A549 (cell line): Measurements from ENCODE around the gene HDDC3. TPM values are rescaled to one million over a fixed set of nuclear protein-coding genes. Genes with fewer than 3 reads are reported as not detected.

Experiments used
- ATAC-seq, 2 experiments: fragments of 200-7000 bp in 1 of 2; fragments of >200 bp in 1 of 2; cut with Nextera tagmentation in 1 of 2; cut with Tn5 transposase in 1 of 2; 3 replicates each; pipeline versions ENCODE4 v1.8.0 to v1.9.1; 2018 to 2020; ENCODE audit warnings: mild to moderate bottlenecking in 1 of 2, moderate library complexity in 1 of 2
- CTCF ChIA-PET: fragments of 300-600 bp; sonication (Branson Sonifier 250); formaldehyde crosslinking; extraction: SDS; loops from one replicate; lab custom pipeline; 2021; ENCODE audit warnings: antibody characterized with exemption, inconsistent platforms; lab: Yijun Ruan, JAX
- POLR2A ChIA-PET: fragments of 350-600 bp; formaldehyde crosslinking; extraction: SDS; loops from one replicate; lab custom pipeline; 2021; ENCODE audit warnings: antibody characterized with exemption, inconsistent platforms; lab: Yijun Ruan, JAX
- DNase-seq, 2 experiments: peaks; one replicate each; pipeline versions ENCODE4 v3.0.0 to v3.0.0-alpha.2; 2011 to 2016; ENCODE audit warnings: low read depth in 1 of 2, low spot score in 1 of 2
- FAIRE-seq: peaks from 2 replicates; lab custom pipeline; 2011; peaks lifted over from hg19 to GRCh38; lab: Jason Lieb, UNC
- H3K27ac ChIP-seq, 2 experiments: fragments of >200 bp; sonication (Bioruptor Twin); formaldehyde crosslinking; 3 replicates each; pipeline ENCODE4 v1.5.1; 2016 to 2017
- H3K4me1 ChIP-seq: fragments of >200 bp; sonication (Bioruptor Twin); formaldehyde crosslinking; 3 replicates; pipeline ENCODE4 v1.6.1; 2016
- H3K4me2 ChIP-seq: fragments of >200 bp; sonication (Bioruptor Twin); formaldehyde crosslinking; 3 replicates; pipeline ENCODE4 v1.6.1; 2016
- H3K4me3 ChIP-seq: fragments of >200 bp; sonication (Bioruptor Twin); formaldehyde crosslinking; 3 replicates; pipeline ENCODE4 v1.5.1; 2016
- H3K9me3 ChIP-seq: fragments of >200 bp; sonication (Bioruptor Twin); formaldehyde crosslinking; 3 replicates; pipeline ENCODE4 v1.6.1; 2016
- BCL3 ChIP-seq: fragments of >200 bp; sonication (Bioruptor Twin); formaldehyde crosslinking; IDR thresholded peaks from 3 replicates; pipeline ENCODE4 v1.6.1; 2016
- CBX8 ChIP-seq: fragments of 200-600 bp; sonication (generic); IDR thresholded peaks from 2 replicates; pipeline ENCODE4 v1.6.1; 2016
- CEBPB ChIP-seq, 2 experiments: fragments of >200 bp in 1 of 2; sonication (Bioruptor Twin) in 1 of 2; formaldehyde crosslinking in 1 of 2; IDR thresholded peaks; 2 replicates each; pipeline ENCODE4 v1.6.1; 2012 to 2016
- CHD2 ChIP-seq: fragments of 150-350 bp; IDR thresholded peaks from 2 replicates; pipeline ENCODE4 v1.6.1; 2014; ENCODE audit warnings: low read length; ENCODE audit not compliant: partially characterized antibody
- CHD4 ChIP-seq: fragments of 200-600 bp; sonication (generic); IDR thresholded peaks from 2 replicates; pipeline ENCODE4 v1.6.1; 2016; ENCODE audit warnings: antibody characterized with exemption, mild to moderate bottlenecking, borderline replicate concordance
- EHF ChIP-seq: fragments of 250-450 bp; sonication (Bioruptor Pico); IDR thresholded peaks from 2 replicates; pipeline ENCODE4 v1.5.0; 2020; ENCODE audit warnings: mild to moderate bottlenecking
- EP300 ChIP-seq, 2 experiments: fragments of >200 bp; sonication (Bioruptor Twin); formaldehyde crosslinking; IDR thresholded peaks; 2 replicates in 1 of 2; 3 replicates in 1 of 2; pipeline ENCODE4 v1.6.1; 2016 to 2017
- HES2 ChIP-seq: fragments of >200 bp; sonication (Bioruptor Twin); formaldehyde crosslinking; IDR thresholded peaks from 2 replicates; pipeline ENCODE4 v1.6.1; 2016
- HMGXB4 ChIP-seq: fragments of 250-450 bp; sonication (Bioruptor Pico); IDR thresholded peaks from 2 replicates; pipeline ENCODE4 v1.5.0; 2021; ENCODE audit warnings: mild to moderate bottlenecking, moderate library complexity, borderline replicate concordance
- HOXA7 ChIP-seq: fragments of 250-450 bp; sonication (Bioruptor Pico); IDR thresholded peaks from 2 replicates; pipeline ENCODE4 v1.5.0; 2020; ENCODE audit warnings: mild to moderate bottlenecking, moderate library complexity
- HOXB5 ChIP-seq: fragments of 250-450 bp; sonication (Bioruptor Pico); IDR thresholded peaks from 2 replicates; pipeline ENCODE4 v1.5.0; 2020; ENCODE audit warnings: mild to moderate bottlenecking, moderate library complexity
- KDM5A ChIP-seq: fragments of 200-600 bp; sonication (generic); IDR thresholded peaks from 2 replicates; pipeline ENCODE4 v1.6.1; 2016; ENCODE audit warnings: antibody characterized with exemption, mild to moderate bottlenecking
- MAX ChIP-seq: IDR thresholded peaks from 2 replicates; pipeline ENCODE4 v1.6.1; 2012
- MAZ ChIP-seq: fragments of 150-350 bp; IDR thresholded peaks from 2 replicates; pipeline ENCODE4 v1.6.1; 2014; ENCODE audit warnings: antibody characterized with exemption, low read depth, low read length, borderline replicate concordance
- MYC ChIP-seq: IDR thresholded peaks from 2 replicates; pipeline ENCODE4 v1.6.1; 2012; ENCODE audit warnings: mild to moderate bottlenecking, inconsistent platforms, low read length, improper control_type of control experiment, borderline replicate concordance
- NPAS2 ChIP-seq: fragments of 250-450 bp; sonication (Bioruptor Pico); IDR thresholded peaks from 2 replicates; pipeline ENCODE4 v1.8.0; 2022; ENCODE audit warnings: mild to moderate bottlenecking, moderate library complexity, borderline replicate concordance
- PBX3 ChIP-seq: IDR thresholded peaks from 2 replicates; pipeline ENCODE4 v1.6.1; 2012
- RAD21 ChIP-seq, 2 experiments: fragments of >200 bp in 1 of 2; sonication (Bioruptor Twin) in 1 of 2; formaldehyde crosslinking in 1 of 2; IDR thresholded peaks in 1 of 2; conservative IDR thresholded peaks in 1 of 2; 2 replicates in 1 of 2; 3 replicates in 1 of 2; pipeline ENCODE4 v1.6.1; 2012 to 2018; ENCODE audit warnings: inconsistent platforms in 1 of 2
- RCOR1 ChIP-seq: fragments of 150-350 bp; IDR thresholded peaks from 2 replicates; pipeline ENCODE4 v1.6.1; 2014; ENCODE audit warnings: antibody characterized with exemption, low read length, low read depth
- REST ChIP-seq: fragments of 200-600 bp; sonication (generic); IDR thresholded peaks from 2 replicates; pipeline ENCODE4 v1.6.1; 2016; ENCODE audit warnings: antibody characterized with exemption, mild to moderate bottlenecking, moderate library complexity
- SMC3 ChIP-seq: fragments of >200 bp; sonication (Bioruptor Twin); formaldehyde crosslinking; IDR thresholded peaks from 3 replicates; pipeline ENCODE4 v1.6.1; 2018; ENCODE audit warnings: inconsistent platforms
- SREBF2 ChIP-seq: fragments of 450-650 bp; IDR thresholded peaks from 2 replicates; pipeline ENCODE4 v1.6.1; 2014; ENCODE audit warnings: mild to moderate bottlenecking, moderate library complexity
- TP53 ChIP-seq: fragments of 250-450 bp; sonication (Bioruptor Pico); IDR thresholded peaks from 2 replicates; pipeline ENCODE4 v1.5.0; 2021; ENCODE audit warnings: mild to moderate bottlenecking, moderate library complexity
- ZFP36 ChIP-seq: fragments of 450-650 bp; IDR thresholded peaks from 2 replicates; pipeline ENCODE4 v1.6.1; 2014; ENCODE audit warnings: borderline replicate concordance; ENCODE audit not compliant: partially characterized antibody
- ZNF302 ChIP-seq: fragments of 250-450 bp; sonication (Bioruptor Pico); IDR thresholded peaks from 2 replicates; pipeline ENCODE4 v1.9.0; 2021; ENCODE audit warnings: inconsistent platforms, mild to moderate bottlenecking, moderate library complexity
- ZSCAN20 ChIP-seq: fragments of 250-450 bp; sonication (Bioruptor Pico); IDR thresholded peaks from 2 replicates; pipeline ENCODE4 v1.8.0; 2022; ENCODE audit warnings: mild to moderate bottlenecking, moderate library complexity
- WGBS: methylation state at CpG from one replicate; pipeline ENCODE4 v1.1.6; 2017; ENCODE audit errors: missing lambda C conversion rate; 5-methylcytosine and 5-hydroxymethylcytosine counted together
- polyA plus RNA-seq, 4 experiments: library from polyadenylated mRNA; depleted of rRNA in 3 of 4; stranded (reverse); fragments of >200 nt; fragmentation: RNase III in 1 of 4; extraction: RNeasy Plus Mini Kit Qiagen cat#74134 plus additional on column Dnase treatment in 1 of 4; gene quantifications; 2 replicates in 3 of 4; 3 replicates in 1 of 4; pipeline ENCODE4 v1.2.3, GENCODE V29; 2011 to 2017

HDDC3 gene
- polyA plus RNA-seq, 2 of the 4 experiments (the other 2 are of a cell fraction) = 26.1 to 31.9 TPM

GRCh38 chr15:90912770-90913075 lies 19.6 kb downstream of the HDDC3 start (continued):
- no peak for TF ChIP-seq HMGXB4 (CRISPR knock-in tag)
- no peak for TF ChIP-seq MYC
- no peak for TF ChIP-seq TP53
- no peak for TF ChIP-seq HOXB5 (CRISPR knock-in tag)
- no peak for TF ChIP-seq CEBPB (IDR thresholded peaks at IDR 0.05)
- TF ChIP-seq CBX8 = no peak
- TF ChIP-seq ZSCAN20 (CRISPR knock-in tag) = no peak
- TF ChIP-seq REST = no peak
- TF ChIP-seq, all 56 proteins: peak for 0

GRCh38 chr15:90911906-90912769 lies 20.2 kb downstream of the HDDC3 start:
- H3K27ac ChIP-seq = no peak overlapping the region
- no peak overlapping the region for H3K4me3 ChIP-seq
- ChIA-PET POLR2A (no interaction called here), CTCF (interaction anchor here (3.4 to 9.2 kb wide), 4 partner anchors 9 to 26 kb away, joined by 24 to 83 read pairs (median 34); partner anchors contain the start of genes HDDC3, MAN2A2 and UNC45A)
- FAIRE-seq (no peak), ATAC-seq (no peak; a peak in 1 of 6 replicates), DNase-seq (no peak)
- 90% methylated on average over 28 of the region's 30 CpGs for WGBS
- no peaks in the 10 kb centered on the region for H3K9me3 ChIP-seq
- no peaks in the 10 kb centered on the region for H3K4me1 ChIP-seq
- TF ChIP-seq EP300 (IDR thresholded peaks at IDR 0.05) (no peak), SMC3 (no peak), CEBPB (IDR thresholded peaks at IDR 0.05) (no peak), CHD4 (no peak), NPAS2 (CRISPR knock-in tag) (no peak), HOXB5 (CRISPR knock-in tag) (no peak), CBX8 (no peak), RAD21 (conservative IDR thresholded peaks at IDR 0.05 in 1 of 2, IDR thresholded peaks at IDR 0.05 in 1 of 2) (no peak), SREBF2 (no peak), HOXA7 (no peak)
- TF ChIP-seq, all 56 proteins: peak for 0
- no peak overlapping the region for H3K4me2 ChIP-seq

- Histone ChIP-seq H3K27ac (no peak overlapping the region), H3K4me1 (no peaks in the 10 kb centered on the region), H3K9me3 (no peaks in the 10 kb centered on the region), H3K4me2 (no peak overlapping the region), H3K4me3 (no peak overlapping the region)
- no peak for FAIRE-seq
- POLR2A ChIA-PET = no interaction called here
- WGBS = 94% methylated on average over 11 of the region's 19 CpGs
- no peak for DNase-seq
- ATAC-seq = no peak
- CTCF ChIA-PET = interaction anchor here (0.7 to 9.2 kb wide), 5 partner anchors 8 to 246 kb away, joined by 3 to 83 read pairs (median 31); partner anchors contain the start of genes HDDC3, MAN2A2 and UNC45A
- TF ChIP-seq SREBF2 = no peak
- no peak for TF ChIP-seq ZSCAN20 (CRISPR knock-in tag)
- no peak for TF ChIP-seq EHF (CRISPR knock-in tag)
- TF ChIP-seq TP53 = no peak
- no peak for TF ChIP-seq CHD2
- no peak for TF ChIP-seq CHD4
- TF ChIP-seq PBX3 = no peak
- no peak for TF ChIP-seq KDM5A
- no peak for TF ChIP-seq ZNF302 (CRISPR knock-in tag)
- no peak for TF ChIP-seq HOXA7
- no peak for TF ChIP-seq BCL3
- no peak for TF ChIP-seq HES2
- TF ChIP-seq MAZ = no peak
- no peak for TF ChIP-seq EP300 (IDR thresholded peaks at IDR 0.05)
- TF ChIP-seq RCOR1 = no peak
- no peak for TF ChIP-seq MAX
- TF ChIP-seq ZFP36 = no peak
Observed at GRCh38 chr15:90911302-90911623, 21.1 kb downstream of the HDDC3 start.
